ENCODE measurements around the gene PRKG1. TPM values are rescaled to one million over a fixed set of nuclear protein-coding genes. Genes with fewer than 3 reads are reported as not detected.

PRKG1 gene
- total RNA-seq, 1 experiment from 2014 or later, result 16.5 TPM

DNA sequence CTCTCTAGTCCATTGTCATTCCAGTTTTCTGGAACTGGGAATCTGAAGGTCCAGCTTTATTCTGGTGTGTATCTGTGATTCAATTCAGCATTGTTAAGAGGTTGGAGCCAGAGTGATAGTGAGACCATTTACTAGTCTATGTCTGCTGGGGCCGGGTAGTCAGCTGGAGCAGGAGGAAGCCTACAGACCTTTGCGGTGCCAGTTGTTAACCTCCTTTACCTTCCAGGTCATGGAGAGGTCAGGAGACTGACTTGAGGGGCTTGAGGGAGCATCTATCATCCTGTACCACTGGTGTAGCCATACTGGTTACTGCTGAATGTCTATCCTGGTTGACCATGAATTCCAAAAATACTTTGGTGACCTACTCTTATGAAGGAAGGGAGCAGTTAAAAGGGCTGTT lies 634.3 kb downstream of the PRKG1 start (continued):
- TF ChIP-seq, protein P1, sequence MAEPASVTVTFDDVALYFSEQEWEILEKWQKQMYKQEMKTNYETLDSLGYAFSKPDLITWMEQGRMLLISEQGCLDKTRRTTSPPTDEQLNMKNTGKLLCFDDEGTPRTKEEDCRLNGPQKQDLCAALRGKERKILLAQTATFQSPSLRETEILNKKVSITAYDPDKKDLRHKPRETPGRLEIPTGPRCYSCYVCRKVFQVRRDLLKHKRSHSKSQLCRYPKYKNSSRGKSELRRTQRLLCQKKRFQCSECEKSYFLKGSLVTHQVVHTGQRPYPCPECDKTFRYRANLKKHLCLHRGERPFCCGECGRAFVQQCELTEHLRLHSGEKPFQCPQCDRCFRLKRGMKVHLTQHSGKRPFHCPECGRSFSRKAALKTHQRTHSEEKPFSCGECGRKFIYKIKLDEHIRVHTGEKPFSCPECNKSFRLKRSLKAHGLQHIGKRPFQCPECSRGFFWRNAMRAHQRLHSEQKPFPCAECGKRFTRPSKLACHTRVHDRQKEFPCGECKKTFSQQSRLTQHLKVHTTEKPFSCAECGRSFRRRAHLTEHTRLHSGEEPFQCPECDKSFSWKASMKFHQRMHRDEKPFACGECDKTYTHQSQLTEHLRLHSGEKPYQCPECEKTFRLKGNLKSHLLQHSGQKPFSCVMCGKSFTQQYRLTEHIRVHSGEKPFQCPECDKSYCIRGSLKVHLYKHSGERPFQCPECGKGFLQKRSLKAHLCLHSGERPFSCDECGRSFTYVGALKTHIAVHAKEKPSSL (CRISPR knock-in tag; conservative IDR thresholded peaks at IDR 0.05), result no peak
- TF ChIP-seq, protein P2, sequence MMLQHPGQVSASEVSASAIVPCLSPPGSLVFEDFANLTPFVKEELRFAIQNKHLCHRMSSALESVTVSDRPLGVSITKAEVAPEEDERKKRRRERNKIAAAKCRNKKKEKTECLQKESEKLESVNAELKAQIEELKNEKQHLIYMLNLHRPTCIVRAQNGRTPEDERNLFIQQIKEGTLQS (CRISPR knock-in tag; conservative IDR thresholded peaks at IDR 0.05), result no peak
- TF ChIP-seq, protein P3, sequence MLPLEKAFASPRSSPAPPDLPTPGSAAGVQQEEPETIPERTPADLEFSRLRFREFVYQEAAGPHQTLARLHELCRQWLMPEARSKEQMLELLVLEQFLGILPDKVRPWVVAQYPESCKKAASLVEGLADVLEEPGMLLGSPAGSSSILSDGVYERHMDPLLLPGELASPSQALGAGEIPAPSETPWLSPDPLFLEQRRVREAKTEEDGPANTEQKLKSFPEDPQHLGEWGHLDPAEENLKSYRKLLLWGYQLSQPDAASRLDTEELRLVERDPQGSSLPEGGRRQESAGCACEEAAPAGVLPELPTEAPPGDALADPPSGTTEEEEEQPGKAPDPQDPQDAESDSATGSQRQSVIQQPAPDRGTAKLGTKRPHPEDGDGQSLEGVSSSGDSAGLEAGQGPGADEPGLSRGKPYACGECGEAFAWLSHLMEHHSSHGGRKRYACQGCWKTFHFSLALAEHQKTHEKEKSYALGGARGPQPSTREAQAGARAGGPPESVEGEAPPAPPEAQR (CRISPR knock-in tag; IDR thresholded peaks at IDR 0.05), result no peak
- TF ChIP-seq, protein P4, sequence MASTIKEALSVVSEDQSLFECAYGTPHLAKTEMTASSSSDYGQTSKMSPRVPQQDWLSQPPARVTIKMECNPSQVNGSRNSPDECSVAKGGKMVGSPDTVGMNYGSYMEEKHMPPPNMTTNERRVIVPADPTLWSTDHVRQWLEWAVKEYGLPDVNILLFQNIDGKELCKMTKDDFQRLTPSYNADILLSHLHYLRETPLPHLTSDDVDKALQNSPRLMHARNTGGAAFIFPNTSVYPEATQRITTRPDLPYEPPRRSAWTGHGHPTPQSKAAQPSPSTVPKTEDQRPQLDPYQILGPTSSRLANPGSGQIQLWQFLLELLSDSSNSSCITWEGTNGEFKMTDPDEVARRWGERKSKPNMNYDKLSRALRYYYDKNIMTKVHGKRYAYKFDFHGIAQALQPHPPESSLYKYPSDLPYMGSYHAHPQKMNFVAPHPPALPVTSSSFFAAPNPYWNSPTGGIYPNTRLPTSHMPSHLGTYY (CRISPR knock-in tag; IDR thresholded peaks at IDR 0.05), result no peak
- TF ChIP-seq ZNF317 (CRISPR knock-in tag; IDR thresholded peaks at IDR 0.05; ENCODE audit: borderline replicate concordance, low read depth) (no peak), RELA (CRISPR knock-in tag; IDR thresholded peaks at IDR 0.05; ENCODE audit: borderline replicate concordance) (no peak)
- TF ChIP-seq, protein P5, sequence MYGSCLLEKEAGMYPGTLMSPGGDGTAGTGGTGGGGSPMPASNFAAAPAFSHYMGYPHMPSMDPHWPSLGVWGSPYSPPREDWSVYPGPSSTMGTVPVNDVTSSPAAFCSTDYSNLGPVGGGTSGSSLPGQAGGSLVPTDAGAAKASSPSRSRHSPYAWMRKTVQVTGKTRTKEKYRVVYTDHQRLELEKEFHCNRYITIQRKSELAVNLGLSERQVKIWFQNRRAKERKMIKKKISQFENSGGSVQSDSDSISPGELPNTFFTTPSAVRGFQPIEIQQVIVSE (CRISPR knock-in tag; IDR thresholded peaks at IDR 0.05; ENCODE audit: borderline replicate concordance), result no peak

DNA sequence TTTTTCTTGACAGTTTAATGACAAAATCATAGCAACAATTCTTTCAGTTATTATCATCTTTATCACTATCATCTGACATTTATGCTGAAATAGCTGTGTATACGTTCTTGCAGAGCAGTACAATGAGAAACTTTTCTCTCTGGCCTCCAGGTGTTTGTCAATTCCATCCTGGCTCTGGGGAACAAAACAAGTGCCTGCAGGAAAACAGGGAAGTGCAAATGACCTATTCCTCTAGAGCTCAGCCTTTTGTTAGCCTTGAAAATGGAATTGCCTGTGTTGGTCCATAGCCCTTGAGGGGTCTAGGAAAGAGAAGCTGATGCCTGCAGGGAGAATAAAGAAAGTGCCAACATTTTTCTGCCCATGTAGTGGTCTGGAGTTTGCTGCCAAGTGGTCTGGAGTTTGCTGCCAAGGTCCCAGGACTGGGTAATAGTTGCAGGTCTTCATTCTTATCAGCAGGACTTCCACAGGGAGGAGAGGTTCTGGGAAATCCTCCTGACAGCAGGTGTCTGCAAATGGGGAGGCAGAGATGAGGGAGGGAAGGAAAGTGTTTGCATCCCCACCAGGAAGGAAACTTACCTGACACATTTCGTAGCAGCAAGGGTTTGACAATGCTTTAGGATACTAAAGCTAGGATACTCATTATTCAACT lies 635.2 kb downstream of the PRKG1 start:
- TF ChIP-seq CREB1 (CRISPR knock-in tag; IDR thresholded peaks at IDR 0.05), result no peak
- TF ChIP-seq, protein P6, sequence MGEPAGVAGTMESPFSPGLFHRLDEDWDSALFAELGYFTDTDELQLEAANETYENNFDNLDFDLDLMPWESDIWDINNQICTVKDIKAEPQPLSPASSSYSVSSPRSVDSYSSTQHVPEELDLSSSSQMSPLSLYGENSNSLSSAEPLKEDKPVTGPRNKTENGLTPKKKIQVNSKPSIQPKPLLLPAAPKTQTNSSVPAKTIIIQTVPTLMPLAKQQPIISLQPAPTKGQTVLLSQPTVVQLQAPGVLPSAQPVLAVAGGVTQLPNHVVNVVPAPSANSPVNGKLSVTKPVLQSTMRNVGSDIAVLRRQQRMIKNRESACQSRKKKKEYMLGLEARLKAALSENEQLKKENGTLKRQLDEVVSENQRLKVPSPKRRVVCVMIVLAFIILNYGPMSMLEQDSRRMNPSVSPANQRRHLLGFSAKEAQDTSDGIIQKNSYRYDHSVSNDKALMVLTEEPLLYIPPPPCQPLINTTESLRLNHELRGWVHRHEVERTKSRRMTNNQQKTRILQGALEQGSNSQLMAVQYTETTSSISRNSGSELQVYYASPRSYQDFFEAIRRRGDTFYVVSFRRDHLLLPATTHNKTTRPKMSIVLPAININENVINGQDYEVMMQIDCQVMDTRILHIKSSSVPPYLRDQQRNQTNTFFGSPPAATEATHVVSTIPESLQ (CRISPR knock-in tag; IDR thresholded peaks at IDR 0.05), result no peak
- TF ChIP-seq ZNF263 (CRISPR knock-in tag; IDR thresholded peaks at IDR 0.05; ENCODE audit: low read depth), result no peak
- no peak for DNase-seq (ENCODE audit: low spot score)

DNA sequence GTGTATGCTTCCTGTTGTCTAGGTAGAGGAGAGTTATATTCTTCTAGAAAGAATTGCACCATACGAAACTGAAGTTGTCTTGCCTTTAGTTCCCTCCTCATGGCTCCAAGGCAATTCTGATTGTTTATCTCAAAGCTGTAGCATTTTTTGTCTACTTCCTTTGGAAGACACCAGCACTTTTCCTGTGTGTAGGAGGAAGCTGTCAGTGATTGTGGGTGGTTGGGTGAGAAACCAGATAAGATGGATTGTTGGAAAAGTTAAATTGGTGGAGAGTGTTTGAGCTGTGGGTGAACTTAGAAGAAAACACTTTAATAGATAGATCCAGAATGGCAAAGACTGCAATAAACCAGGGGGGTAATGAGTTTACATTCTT lies 637.2 kb downstream of the PRKG1 start:
- no peak for DNase-seq (ENCODE audit: low spot score)
- H3K4me3 Mint-ChIP-seq, result no peak overlapping the region
- ChIA-PET POLR2A (no interaction called here), CTCF (no interaction called here)
- H3K36me3 Mint-ChIP-seq, result no peaks in the 10 kb centered on the region
- TF ChIP-seq ZNF138 (CRISPR knock-in tag; conservative IDR thresholded peaks at IDR 0.05), result no peak
- TF ChIP-seq, protein P3 (CRISPR knock-in tag; IDR thresholded peaks at IDR 0.05), result no peak
- TF ChIP-seq TEAD4 (CRISPR knock-in tag; IDR thresholded peaks at IDR 0.05), result no peak
- ATAC-seq, result no peak
- H3K9me3 Mint-ChIP-seq, result peaks cover 3% of the 10 kb centered on the region; the same call in 1 of the 2 replicates
- no peaks in the 10 kb centered on the region for H3K27me3 Mint-ChIP-seq (ENCODE audit: low read depth)
- H3K27ac Mint-ChIP-seq, result no peak overlapping the region
- H3K4me1 Mint-ChIP-seq, result peaks cover 23% of the 10 kb centered on the region

More for the DNA sequence above, 635.2 kb downstream of the PRKG1 start:
- Mint-ChIP-seq H3K9me3 (peaks cover 3% of the 10 kb centered on the region; the same call in 1 of the 2 replicates), H3K4me1 (peaks cover 23% of the 10 kb centered on the region), H3K27ac (no peak overlapping the region), H3K36me3 (no peaks in the 10 kb centered on the region), H3K27me3 (ENCODE audit: low read depth) (no peaks in the 10 kb centered on the region), H3K4me3 (no peak overlapping the region)
- CTCF ChIA-PET, result interaction anchor here (0.5 to 1.1 kb wide), 3 partner anchors 9 to 331 kb away, joined by 3 read pairs; no protein-coding TSS in a partner anchor
- POLR2A ChIA-PET, result no interaction called here
- ATAC-seq, result peak; percentile 74

All from WTC11 (cell line).